HG03196 (cell line): ENCODE data around the gene HPGD.

Experiments
- ATAC-seq: cut with Tn5 transposase; IDR thresholded peaks from one replicate; pipeline ENCODE4 v1.9.1; 2021; ENCODE audit not compliant: unreplicated experiment

Gene HPGD

DNA sequence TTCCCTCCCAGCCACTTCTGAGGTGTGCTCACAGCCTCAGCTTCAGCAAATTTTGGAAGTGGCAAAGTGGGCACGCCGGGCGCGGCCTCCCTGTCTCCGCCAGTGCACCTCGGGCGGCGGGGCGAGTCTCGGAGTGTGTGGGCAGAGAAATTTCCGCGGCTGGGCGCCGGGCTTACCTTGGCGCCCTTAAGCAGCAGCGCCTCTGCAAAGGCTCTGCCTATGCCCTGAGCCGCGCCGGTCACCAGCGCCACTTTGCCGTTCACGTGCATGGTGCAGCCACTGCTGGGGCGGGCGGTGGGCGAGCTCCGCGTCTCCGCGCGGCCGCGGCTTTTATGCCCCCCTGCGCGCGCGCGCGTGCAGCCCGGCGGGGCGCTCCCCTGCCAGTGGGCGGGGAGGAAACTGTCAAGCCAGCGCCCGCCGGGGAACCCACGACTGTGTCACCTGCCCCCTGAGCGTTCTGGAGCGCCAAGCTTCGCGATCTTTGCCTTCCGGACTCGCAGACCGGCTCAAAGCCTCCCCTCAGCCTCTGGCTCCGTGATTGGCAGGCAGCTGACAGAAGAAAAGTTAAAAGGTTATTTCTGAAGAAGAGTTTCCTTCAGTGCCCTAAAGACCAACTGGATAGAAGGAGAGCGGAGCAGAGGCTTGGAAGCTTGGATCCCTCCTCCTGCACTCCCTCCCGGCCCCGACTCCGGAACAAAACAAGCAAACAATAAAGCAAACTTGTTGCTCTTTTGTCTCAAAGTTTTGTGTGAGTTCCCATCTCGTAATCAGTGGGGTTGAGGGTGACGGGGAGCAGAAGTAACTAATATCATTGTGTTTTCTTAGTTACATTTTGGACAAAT lies at the start of gene HPGD:
HPGD (minus strand) TSS at position 306 of the 842 bp plus-strand sequence; CDS start at position 269, 37 bp downstream.
- peak; percentile 63 for ATAC-seq

GRCh38 chr4:174564529-174564928 lies 42.2 kb upstream of the HPGD start:
- ATAC-seq, result no peak

DNA sequence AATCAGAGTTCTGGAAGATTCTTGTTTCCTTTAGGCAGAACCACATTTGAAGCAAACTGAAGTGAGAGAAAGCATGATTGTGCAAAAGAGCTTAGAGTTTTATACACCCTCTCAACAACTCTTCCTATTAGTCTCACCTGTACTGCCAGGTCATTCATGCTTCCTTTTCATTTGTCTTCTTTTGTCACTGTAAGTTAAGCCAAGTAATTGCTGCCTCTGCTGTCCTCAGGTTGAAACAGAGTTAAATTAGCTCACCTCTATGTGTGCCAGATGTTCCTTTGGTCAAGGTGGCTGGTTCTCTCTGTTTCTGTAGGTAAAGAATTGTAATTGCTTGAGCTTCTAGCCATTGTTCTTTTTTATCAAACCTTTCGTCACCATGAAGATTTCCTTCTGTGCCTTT lies 41.1 kb upstream of the HPGD start:
- no peak for ATAC-seq

DNA sequence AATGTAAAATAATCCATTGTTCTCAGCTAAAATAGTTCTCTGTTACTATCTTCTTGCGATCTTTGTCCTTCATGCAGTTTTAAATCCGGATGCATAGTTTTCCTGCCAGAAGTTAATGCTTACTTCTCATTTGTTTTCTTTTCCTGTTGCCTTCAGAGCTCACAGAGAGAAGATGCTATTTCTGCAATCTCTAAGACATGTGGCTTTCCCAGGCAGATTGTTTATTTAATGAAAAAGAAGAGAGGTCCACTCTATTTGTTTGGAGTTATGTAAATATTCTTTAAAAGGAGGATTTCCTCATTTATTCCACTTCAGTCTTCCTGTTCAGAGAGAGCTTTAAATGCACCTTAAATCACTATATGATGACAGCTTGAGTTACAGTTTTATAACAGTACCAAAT lies 39.3 kb upstream of the HPGD start:
- no peak for ATAC-seq

DNA sequence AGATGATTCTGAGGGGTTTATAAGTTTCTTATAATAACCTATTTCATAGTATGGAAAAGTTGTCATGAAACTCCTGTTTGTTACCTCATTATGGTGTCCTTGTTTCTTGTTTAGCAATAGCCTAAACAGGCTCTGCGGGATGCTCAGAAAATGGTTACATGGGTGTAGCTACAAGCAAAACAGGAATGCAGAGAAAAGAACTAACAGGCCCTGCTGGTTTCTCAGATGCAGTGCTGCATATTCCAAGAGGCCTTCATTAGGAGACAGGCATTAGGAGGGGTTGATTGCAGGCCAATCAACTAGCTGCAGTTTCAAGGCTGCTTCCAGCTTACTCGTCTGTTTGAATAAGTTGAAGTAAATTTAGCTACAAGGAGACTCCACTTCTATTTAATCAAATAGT lies 37.6 kb upstream of the HPGD start:
- ATAC-seq, result no peak

- no peak for ATAC-seq
These were observed 33.7 kb upstream of the HPGD start for GRCh38 chr4:174555789-174556630.

GRCh38 chr4:174554231-174554728 lies 32.0 kb upstream of the HPGD start:
- ATAC-seq, result no peak

DNA sequence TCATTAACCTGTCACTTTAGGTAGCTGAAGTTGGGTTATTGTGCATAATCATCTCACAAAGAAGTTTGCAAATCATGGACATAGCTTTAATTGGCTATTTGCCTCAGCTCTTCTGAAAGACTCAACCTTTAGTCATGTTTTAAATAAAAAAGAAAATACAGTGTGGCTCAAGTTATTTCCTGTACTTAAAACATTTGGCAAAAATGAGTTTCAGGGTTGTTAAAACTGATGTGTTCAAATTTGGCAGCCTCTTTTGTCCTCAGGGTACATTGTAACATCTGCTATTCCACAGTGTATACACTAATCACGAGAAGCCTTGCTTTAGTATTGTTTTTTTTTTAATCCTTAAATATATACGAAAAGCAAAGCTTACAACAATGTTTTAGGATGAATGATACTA lies 31.5 kb upstream of the HPGD start:
- no peak for ATAC-seq

- no peak for ATAC-seq
These were observed 30.7 kb upstream of the HPGD start for GRCh38 chr4:174553031-174553430.

DNA sequence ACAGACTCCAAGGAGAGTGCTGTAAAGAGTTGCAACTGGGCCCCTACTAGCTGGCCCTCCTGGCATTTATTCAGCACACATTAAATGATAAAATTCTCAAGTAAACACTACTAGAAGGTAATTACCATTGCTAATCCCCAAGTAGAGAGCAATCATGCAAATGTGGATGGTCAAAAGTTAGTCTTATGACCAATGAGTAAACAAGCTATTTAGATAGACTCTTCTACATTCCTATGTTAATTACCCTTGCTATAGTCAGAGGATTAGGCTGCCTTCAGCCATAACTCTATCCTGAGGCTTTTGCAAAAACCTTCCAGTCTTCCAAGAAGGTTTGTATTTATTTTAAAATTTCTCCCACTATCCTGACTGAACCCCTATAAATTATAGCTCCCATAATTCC lies 28.3 kb upstream of the HPGD start:
- no peak for ATAC-seq

GRCh38 chr4:174549721-174550120 lies 27.4 kb upstream of the HPGD start:
- ATAC-seq, result no peak

DNA sequence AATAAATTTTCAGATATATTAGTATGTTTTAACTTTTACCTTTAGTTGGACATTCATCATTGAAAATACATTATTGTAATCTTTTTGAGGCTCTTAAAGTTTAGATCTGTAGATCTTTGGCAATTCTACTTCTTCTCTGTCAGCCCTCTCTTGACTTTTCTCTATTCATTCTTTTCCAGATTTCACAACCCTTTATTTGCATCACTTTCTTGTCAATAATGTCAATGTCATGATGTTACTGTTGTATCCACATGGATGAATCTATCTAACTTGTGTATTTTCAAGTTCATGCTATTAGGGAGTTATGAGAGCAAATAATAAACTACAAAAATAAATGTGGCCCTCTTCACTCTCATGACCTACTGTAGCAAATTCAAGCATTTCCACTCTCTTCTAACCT lies 23.0 kb upstream of the HPGD start:
- no peak for ATAC-seq

GRCh38 chr4:174544496-174544895 lies 22.2 kb upstream of the HPGD start:
- no peak for ATAC-seq

GRCh38 chr4:174540175-174540574 lies 17.9 kb upstream of the HPGD start:
- no peak for ATAC-seq

- no peak for ATAC-seq
These were observed 17.3 kb upstream of the HPGD start for GRCh38 chr4:174539571-174539970.

DNA sequence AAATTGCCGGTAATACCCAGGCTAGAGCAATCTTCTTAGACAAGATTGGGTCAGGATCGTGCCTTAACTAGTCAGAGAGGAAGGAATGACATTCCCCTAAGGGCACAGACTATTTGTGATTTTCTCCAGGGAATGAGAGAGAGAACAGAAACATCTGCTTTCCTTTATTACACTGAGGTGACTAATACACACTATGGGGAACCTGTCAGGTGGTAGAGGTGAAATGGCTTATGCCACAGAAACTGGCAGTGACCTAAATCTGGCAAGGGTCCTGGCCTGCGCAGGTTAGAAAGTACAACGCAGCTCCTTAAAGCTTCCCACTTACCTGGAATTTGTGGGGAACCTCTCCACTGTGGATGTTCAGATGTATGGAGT lies 16.6 kb upstream of the HPGD start:
- ATAC-seq, result no peak

DNA sequence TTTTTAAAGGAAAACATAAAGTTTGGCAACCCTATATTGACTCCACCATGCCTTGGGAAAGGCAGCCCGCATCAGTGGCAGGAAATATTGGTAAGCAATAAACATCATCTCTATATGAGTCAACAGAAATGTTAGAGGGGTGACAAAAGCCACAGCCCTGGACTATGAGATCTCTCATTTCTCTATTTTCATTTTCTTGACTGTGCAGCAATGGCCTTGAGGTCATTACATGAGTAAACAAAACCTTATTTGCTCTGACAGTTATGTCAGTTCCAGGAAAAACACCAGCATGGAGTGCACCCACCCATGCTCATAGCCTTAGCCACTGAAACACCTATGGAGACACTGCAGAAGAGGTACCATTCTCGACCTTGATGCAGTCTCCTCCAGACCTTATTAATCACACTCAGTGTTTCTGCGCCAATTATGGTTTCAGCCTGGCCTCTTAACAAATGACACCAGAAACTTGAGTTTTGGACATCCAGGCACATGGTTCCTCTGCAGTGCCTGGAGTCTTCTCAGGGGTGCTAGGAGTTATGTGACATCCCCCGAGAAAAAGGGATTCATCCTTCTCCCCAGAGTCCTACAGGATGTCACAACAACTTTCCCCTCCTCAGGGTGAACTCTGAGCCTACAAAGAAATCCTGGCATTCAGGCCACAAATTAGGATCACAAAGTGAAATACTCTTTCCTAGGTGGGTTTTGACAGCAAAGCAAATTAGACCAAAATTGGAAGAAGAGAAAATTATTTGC lies 16.0 kb upstream of the HPGD start:
- peak; percentile 98 for ATAC-seq

DNA sequence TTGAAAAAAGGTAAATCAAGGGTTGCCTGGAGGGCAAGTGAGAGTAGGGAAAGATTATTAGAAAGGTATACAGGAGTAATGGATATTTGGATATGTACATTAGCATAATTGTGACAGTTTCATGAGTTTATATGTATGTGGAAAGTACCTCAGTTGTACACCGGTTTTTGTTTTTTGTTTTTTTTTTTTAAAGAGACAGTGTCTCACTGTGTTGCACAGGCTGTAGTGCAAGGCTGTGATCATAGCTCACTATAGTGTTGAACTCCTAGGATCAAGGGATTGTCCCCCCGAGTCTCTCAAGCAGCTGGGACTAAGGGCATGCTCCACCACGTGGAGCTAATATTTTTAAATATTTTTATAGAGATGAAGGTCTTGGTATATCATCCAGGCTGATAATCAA lies 15.3 kb upstream of the HPGD start:
- ATAC-seq, result peak; percentile 14

- ATAC-seq, result no peak
These were observed 12.2 kb upstream of the HPGD start for GRCh38 chr4:174534461-174534860.

DNA sequence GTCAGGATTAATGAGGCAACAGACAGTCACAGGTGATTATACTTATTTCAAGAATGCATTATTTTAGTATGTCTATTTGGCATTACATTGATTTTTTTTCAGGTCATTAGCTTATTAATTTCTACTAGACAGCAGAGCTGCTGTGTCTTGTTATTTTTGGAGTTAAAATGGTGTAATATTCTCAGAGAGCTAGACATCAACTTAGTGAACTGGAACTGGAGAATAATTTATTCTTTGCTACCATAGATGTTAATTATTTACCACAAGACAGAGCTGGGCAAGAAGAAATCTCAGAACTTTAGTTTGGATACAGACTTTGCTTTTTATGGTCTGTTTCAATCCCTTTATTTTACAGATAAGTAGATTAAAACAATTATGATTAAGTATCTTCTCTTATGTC lies 10.2 kb upstream of the HPGD start:
- no peak for ATAC-seq

- no peak for ATAC-seq
These were observed 9.2 kb upstream of the HPGD start for GRCh38 chr4:174531486-174531885.
